HFFc6 (cell line): ENCODE measurements around the gene CD1D. TPM values are rescaled to one million over a fixed set of nuclear protein-coding genes. Genes with fewer than 3 reads are reported as not detected.

Source experiments
- DNase-seq: peaks from one replicate; pipeline ENCODE4 v3.0.0-alpha.2; 2018
- H3K27ac Mint-ChIP-seq: 2 replicates; pipeline ENCODE4 v1.8.0; 2020; ENCODE audit warnings: mild to moderate bottlenecking, mixed read lengths
- H3K27me3 Mint-ChIP-seq: 2 replicates; pipeline ENCODE4 v1.8.0; 2021; ENCODE audit warnings: mild to moderate bottlenecking, moderate library complexity, mixed read lengths; ENCODE audit not compliant: insufficient read depth
- H3K36me3 Mint-ChIP-seq: 2 replicates; pipeline ENCODE4 v1.8.0; 2021; ENCODE audit warnings: low read depth, mixed read lengths
- H3K4me1 Mint-ChIP-seq: 2 replicates; pipeline ENCODE4 v1.8.0; 2020; ENCODE audit warnings: low read depth, mixed read lengths
- H3K4me3 Mint-ChIP-seq: 2 replicates; pipeline ENCODE4 v1.8.0; 2020; ENCODE audit warnings: mild to moderate bottlenecking, moderate library complexity, mixed read lengths
- H3K9me3 Mint-ChIP-seq: 2 replicates; pipeline ENCODE4 v1.8.0; 2020; ENCODE audit warnings: mild to moderate bottlenecking, mixed read lengths
- CTCF ChIP-seq: fragments of 200-600 bp; sonication (generic); IDR thresholded peaks from 2 replicates; pipeline ENCODE4 v1.5.0; 2021; ENCODE audit warnings: antibody characterized with exemption, mild to moderate bottlenecking
- total RNA-seq, 6 experiments: library from RNA; stranded (reverse); fragmentation: NEBNext Ultra II Directional; extraction: Animal tissue kit (Norgen Biotek cat#: 25700); gene quantifications; 2 replicates in 1 of 6; 3 replicates in 5 of 6; pipeline ENCODE4 v1.2.3, GENCODE V29; 2021

CD1D gene
- total RNA-seq, 6 experiments from 2014 or later: not detected

GRCh38 chr1:158146739-158147138, 34.0 kb upstream of the CD1D start:
- H3K27me3 Mint-ChIP-seq: peaks cover 5% of the 10 kb centered on the region
- no peaks in the 10 kb centered on the region; the same call in 1 of the 2 replicates for H3K36me3 Mint-ChIP-seq
- H3K27ac Mint-ChIP-seq: peak overlapping the region; percentile 86; the same call in 1 of the 2 replicates
- DNase-seq: no peak
- TF ChIP-seq CTCF: no peak
- H3K4me1 Mint-ChIP-seq: peaks cover 57% of the 10 kb centered on the region
- H3K9me3 Mint-ChIP-seq: no peaks in the 10 kb centered on the region
- H3K4me3 Mint-ChIP-seq: no peak overlapping the region

- no peak for TF ChIP-seq CTCF
- Mint-ChIP-seq H3K4me3 (peak overlapping the region; percentile 33; the same call in 1 of the 2 replicates), H3K4me1 (peaks cover 57% of the 10 kb centered on the region), H3K27me3 (peaks cover 5% of the 10 kb centered on the region), H3K36me3 (no peaks in the 10 kb centered on the region; the same call in 1 of the 2 replicates), H3K27ac (no peak overlapping the region; the same call in 1 of the 2 replicates), H3K9me3 (no peaks in the 10 kb centered on the region)
- no peak for DNase-seq
Measured at GRCh38 chr1:158147401-158147800, 33.3 kb upstream of the CD1D start.

GRCh38 chr1:158147869-158148268, 32.8 kb upstream of the CD1D start:
- H3K4me1 Mint-ChIP-seq: peaks cover 62% of the 10 kb centered on the region
- H3K36me3 Mint-ChIP-seq: no peaks in the 10 kb centered on the region; the same call in 1 of the 2 replicates
- H3K27ac Mint-ChIP-seq: no peak overlapping the region
- no peaks in the 10 kb centered on the region for H3K9me3 Mint-ChIP-seq
- H3K4me3 Mint-ChIP-seq: peak overlapping the region; percentile 33; the same call in 1 of the 2 replicates
- DNase-seq: no peak
- TF ChIP-seq CTCF: no peak
- peaks cover 5% of the 10 kb centered on the region for H3K27me3 Mint-ChIP-seq

- no peak for TF ChIP-seq CTCF
- no peaks in the 10 kb centered on the region for H3K9me3 Mint-ChIP-seq
- DNase-seq: no peak
- peak overlapping the region; percentile 35 for H3K27ac Mint-ChIP-seq
- H3K4me1 Mint-ChIP-seq: peaks cover 68% of the 10 kb centered on the region
- peak overlapping the region; percentile 88 for H3K4me3 Mint-ChIP-seq
- H3K36me3 Mint-ChIP-seq: no peaks in the 10 kb centered on the region; the same call in 1 of the 2 replicates
- H3K27me3 Mint-ChIP-seq: peaks cover 5% of the 10 kb centered on the region
Measured at GRCh38 chr1:158148468-158148867, 32.2 kb upstream of the CD1D start.

- Mint-ChIP-seq H3K27me3 (peaks cover 7% of the 10 kb centered on the region), H3K27ac (peak overlapping the region; percentile 35), H3K9me3 (no peaks in the 10 kb centered on the region), H3K4me3 (peak overlapping the region; percentile 88), H3K4me1 (peaks cover 75% of the 10 kb centered on the region), H3K36me3 (no peaks in the 10 kb centered on the region; the same call in 1 of the 2 replicates)
- no peak for TF ChIP-seq CTCF
- DNase-seq: no peak
Measured at GRCh38 chr1:158149175-158149574, 31.5 kb upstream of the CD1D start.
